ENCODE results near the gene IGSF10.

IGSF10 gene

DNA sequence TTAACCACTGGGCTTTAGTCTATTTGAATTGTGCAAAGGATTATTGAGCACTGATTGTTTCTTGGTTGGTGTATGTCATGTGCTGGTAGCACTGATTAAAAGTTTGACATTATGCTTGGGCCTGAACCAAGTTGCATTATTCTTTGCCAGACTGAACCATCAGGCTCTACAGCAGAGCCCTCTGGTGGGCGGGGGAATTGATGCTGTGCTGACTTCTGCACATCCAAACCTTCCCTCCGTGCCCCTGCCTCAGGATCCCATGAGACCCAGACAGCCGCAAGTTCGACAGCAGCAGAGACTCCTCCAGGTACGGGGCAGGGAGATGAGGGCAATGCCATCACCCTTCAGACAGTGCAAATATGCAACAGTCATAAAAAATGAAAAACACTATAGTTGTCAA, 47.9 kb downstream of the IGSF10 start:
- DNase-seq, result no peak
